Measurements from ENCODE around the gene CACTIN.
"Not testable (repeated sequence)": the region's sequence is repeated elsewhere in the genome, so short reads cannot be mapped to it uniquely, and the experiment has no call there.

Gene CACTIN

DNA sequence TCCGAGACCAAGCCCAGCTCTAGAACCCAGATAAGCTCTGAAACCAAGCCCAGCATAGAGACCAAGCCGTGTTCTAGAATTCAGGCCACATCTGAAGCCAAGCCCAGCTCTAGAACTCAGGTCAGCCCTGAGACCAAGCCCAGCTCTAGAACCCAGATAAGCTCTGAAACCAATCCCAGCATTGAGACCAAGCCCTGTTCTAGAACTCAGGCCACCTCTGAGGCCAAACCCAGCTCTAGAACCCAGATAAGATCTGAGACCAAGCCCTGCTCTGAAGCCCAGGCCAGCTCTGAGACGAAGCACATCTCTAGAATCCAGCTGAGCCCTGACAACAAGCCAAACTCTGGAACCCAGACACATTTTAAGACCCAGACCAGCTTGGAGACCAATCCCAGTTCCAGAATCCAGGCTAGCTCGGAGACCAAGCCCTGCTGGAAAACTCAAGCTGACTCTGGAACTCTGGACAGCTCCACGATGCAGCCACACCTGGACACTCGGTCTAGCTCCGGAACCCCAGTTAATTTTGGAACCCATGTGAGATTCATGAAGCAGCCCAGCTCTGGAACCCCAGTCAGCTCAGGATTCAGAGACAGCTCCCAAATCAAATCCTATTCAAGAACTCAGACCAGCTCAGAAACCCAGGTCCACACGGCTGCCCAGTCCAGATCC lies 35.5 kb downstream of the CACTIN start:
- DNase-seq (ENCODE audit: low read depth in 2 of 2), result no peak

- DNase-seq (ENCODE audit: low read depth in 2 of 2), result no peak
Measured at GRCh38 chr19:3589949-3590348, 36.6 kb downstream of the CACTIN start.

GRCh38 chr19:3589439-3589838 lies 37.2 kb downstream of the CACTIN start:
- no peak for DNase-seq (ENCODE audit: low read depth in 2 of 2)

DNA sequence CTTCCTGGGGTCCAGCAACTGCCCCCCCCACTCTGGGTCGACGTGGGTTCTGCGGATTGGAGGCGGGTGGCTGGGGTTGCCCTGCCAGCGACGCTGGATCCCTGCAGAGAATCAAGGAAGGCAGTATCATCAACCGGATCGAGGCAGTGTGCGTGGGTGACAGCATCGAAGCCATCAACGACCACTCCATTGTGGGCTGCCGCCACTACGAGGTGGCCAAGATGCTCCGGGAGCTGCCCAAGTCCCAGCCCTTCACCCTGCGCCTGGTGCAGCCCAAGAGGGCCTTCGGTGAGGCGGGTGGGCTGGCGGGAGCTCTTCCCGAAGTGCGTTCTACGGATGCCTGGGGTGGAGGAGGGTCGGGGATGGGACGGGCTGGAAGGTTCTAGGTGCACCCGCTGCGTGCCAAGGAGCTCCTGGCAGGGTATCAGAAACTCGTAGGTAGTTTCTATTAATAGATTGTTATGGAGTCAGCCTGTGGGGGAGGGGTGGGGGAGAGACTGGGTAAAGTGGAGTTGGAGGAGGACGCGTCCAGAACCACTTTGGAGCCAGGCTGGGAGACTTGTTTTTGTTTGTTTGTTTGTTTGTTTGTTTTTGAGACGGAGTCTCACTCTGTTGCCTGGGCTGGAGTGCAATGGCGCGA lies 39.8 kb downstream of the CACTIN start:
- DNase-seq (ENCODE audit: low read depth in 2 of 2), result no peak

GRCh38 chr19:3586127-3586626 lies 40.4 kb downstream of the CACTIN start:
- DNase-seq (ENCODE audit: low read depth in 2 of 2), result peak in 1 of 2 donors; percentile 34

GRCh38 chr19:3585301-3586126 lies 41.1 kb downstream of the CACTIN start, which contains the start of gene GIPC3:
Gene GIPC3 (plus strand): TSS chr19:3585478. CDS start chr19:3585598, 120 bp downstream.
- no peak for DNase-seq (ENCODE audit: low read depth in 2 of 2)

DNA sequence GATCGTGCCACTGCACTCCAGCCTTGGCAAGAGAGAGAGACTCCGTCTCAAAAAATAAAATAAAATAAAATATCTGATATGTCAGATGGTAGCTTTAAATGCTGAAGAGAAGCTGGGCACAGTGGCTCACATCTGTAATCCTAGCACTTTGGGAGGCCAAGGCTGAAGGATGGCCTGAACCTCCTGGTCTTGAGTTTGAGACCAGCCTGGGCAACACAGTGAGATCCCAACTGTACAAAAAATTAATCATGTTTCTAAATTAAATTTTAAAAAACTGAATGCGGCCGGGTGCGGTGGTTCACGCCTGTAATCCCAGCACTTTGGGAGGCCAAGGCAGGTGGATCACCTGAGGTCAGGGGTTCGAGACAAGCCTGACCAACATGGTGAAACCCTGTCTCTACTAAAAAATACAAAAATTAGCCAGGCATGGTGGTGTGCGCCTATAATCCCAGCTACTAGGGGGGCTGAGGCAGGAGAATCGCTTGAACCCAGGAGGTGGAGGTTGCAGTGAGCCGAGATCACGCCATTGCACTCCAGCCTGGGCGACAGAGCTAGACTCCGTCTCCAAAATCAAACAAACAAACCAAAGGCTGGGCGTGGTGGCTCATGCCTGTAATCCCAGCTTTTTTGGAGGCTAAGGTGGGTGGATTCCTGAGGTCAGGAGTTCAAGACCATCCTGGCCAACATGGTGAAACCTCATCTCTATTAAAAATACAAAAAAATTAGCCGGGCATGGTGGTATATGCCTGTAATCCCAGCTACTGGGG lies 42.4 kb downstream of the CACTIN start:
- DNase-seq (ENCODE audit: low read depth in 2 of 2), result not testable (repeated sequence)

GRCh38 chr19:3581792-3582191 lies 44.8 kb downstream of the CACTIN start:
- DNase-seq (ENCODE audit: low read depth in 2 of 2), result not testable (repeated sequence)

DNA sequence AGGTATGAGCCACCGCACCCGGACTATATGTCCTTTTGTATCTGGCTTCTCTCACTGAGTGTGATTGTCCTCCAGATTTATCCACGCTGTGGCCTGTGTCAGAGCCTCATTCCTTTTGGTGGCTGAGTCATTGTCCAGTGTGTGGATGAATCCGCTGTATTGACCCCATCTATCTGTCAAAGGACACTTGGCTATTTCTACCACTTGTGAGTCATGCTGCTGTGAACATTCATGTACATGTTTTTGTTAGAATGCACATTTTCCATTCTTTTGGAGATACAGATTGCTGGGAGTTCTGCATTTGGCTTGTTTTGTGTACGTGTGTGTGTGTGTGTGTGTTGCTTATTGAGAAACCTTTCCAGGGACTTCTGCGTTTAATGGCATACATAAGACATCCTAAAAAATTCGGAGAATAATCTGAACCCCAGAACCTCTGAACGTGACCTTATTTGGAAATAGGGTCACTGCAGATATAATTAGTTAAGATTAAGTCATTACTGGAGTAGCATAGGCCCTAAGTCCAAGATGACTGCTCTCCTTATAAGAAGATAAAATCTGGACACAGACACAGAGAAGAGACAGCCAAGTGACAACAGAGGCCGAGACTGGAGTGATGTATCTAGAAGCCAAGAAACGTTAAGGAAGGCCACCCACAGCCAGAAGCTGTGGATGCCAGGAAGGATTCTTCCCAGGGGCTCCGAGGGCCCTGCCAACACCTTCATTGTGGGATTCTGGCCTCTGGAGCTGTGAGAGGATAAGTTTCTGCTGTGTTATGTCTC lies 46.2 kb downstream of the CACTIN start:
- DNase-seq (ENCODE audit: low read depth in 2 of 2), result no peak

DNA sequence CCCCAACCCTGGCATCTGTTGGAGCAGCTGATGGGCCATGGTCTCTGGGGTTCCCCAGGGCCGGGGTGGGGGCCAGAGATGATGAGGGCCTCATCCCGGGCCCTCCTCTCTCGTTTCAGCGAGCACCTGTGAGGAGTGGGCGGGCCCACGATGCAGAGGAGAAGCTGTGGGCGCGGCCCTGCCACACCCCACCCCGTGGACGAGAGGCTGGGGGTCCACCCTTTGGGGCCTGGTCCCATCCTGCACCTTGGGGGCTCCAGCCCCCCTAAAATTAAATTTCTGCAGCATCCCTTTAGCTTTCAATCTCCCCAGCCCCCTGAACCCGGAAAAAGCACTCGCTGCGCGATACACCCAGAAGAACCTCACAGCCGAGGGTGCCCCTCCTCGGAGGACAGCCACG lies 48.2 kb downstream of the CACTIN start:
- no peak for DNase-seq (ENCODE audit: low read depth in 2 of 2)

DNA sequence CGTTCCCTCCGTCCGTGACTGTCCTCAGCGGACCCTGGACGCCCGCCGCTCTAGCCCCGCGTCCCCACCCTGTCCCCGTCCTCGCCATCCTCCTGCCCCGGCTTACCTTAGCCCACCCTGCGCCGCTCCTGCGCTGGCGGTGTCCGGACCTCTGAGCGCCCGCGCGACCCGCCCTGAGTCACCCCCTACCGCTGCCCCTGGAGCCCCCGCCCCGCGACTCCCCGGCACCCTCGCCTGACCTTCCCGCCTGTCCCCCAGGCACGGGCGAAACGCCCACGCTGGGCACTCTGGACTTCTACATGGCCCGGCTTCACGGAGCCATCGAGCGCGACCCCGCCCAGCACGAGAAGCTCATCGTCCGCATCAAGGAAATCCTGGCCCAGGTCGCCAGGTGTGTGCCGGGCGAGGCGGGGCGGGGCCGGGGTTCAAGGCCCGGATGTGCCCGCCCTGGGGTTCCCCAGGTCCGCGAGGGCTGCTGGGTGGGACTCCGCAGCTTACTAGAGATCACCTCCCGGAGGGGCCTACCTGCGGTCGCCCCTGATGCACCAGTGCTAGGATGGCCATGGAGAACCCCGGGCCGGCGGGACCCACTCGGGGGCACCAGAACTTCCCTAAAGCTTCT lies 48.8 kb downstream of the CACTIN start:
- no peak for DNase-seq (ENCODE audit: low read depth in 2 of 2)

GRCh38 chr19:3576696-3577443 lies 49.7 kb downstream of the CACTIN start:
- DNase-seq (ENCODE audit: low read depth in 2 of 2), result no peak

GRCh38 chr19:3575949-3576673 lies 50.5 kb downstream of the CACTIN start:
- no peak for DNase-seq (ENCODE audit: low read depth in 2 of 2)

GRCh38 chr19:3575260-3575741 lies 51.3 kb downstream of the CACTIN start:
- no peak for DNase-seq (ENCODE audit: low read depth in 2 of 2)

DNA sequence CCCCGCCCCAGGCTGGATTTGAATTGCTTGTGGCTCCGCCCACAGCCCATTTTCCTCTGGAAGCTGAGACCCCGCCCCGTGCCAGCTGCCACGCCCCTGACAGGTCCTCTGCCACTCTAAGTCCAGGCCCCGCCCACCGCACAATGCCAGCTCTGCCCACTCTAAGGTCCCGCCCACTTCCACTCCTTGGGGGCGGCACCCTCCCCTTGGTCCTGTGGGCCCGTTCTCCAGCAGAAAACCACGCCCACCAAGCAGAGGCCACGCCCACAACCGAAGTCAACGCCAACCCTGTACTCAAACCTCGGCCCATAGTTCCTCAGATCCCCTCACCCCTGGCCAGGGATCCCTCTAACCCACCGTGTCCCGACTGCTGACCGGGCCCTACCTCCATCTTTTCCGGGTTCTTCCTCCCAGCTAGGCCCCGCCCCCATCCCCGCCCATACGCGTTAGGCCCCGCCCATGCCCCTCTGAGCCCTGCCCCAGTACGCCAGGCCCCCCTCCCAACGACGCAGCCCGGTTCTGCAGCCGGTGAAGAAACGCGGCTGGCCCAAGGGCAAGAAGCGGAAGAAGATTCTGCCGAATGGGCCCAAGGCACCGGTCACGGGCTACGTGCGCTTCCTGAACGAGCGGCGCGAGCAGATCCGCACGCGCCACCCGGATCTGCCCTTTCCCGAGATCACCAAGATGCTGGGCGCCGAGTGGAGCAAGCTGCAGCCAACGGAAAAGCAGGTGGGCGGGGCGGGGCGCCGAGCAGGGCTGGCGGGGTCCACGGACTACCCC lies 52.5 kb downstream of the CACTIN start:
- DNase-seq (ENCODE audit: low read depth in 2 of 2), result peak; percentile 94 to 95

DNA sequence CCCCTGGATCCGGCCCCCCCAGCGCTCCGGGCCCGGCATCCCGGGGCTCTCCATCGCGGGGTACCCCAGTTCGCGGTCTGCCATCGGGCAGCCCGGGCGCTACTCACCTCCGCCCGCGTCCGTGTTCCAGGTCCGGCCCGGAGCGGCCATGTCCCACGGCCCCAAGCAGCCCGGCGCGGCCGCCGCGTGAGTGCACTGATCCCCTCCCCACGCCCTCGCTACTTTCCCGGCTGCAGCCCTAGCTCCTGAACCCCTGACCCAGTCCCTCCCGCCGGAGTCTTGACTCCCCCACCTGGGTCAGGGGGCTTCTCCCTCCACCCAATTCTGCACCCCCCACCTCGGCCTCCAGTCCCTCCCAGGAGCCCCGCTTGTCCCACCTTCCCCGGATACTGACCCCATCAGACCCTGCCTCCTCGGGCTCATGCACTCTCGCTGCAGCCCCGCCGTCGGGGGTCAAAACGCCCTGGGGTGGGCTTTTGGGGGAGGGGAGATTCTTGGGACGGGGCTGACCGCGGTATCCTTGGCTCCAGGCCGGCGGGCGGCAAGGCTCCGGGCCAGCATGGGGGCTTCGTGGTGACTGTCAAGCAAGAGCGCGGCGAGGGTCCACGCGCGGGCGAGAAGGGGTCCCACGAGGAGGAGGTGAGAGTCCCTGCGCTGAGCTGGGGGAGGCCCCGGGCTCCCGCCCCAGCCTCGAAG lies 53.3 kb downstream of the CACTIN start:
- no peak for DNase-seq (ENCODE audit: low read depth in 2 of 2)

DNA sequence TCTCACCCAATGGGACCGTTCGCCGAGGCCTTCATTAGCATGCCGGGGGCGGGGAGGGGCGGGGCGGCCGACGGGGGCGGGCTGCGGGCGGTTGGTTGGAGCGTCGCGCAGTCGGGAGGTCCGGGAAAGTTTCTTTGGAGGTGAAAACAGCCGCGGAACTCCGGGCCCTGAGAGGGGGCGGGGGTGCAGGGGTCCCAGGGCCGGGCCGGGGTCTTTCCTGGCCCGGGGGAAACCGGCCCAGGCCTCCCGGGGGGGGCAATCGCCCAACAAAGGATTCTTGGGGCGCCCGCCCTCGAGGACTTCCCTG lies 53.8 kb downstream of the CACTIN start, which contains the start of gene HMG20B:
HMG20B (plus strand) TSS at position 90 of the 307 bp plus-strand sequence. CDS start 366 bp downstream, outside the sequence.
- no peak for DNase-seq (ENCODE audit: low read depth in 2 of 2)

All from stimulated activated CD4-positive, alpha-beta T cell treated with anti-CD3 and anti-CD28 coated beads, Interleukin-15, amount 100 ng/mL, for 48 hours (primary cell).